HG03045 (cell line): Measurements from ENCODE around the gene TWIST2.

ENCODE experiments used
- ATAC-seq: cut with Tn5 transposase; IDR thresholded peaks from one replicate; pipeline ENCODE4 v1.9.1; 2021; ENCODE audit warnings: mild to moderate bottlenecking, moderate library complexity; ENCODE audit not compliant: unreplicated experiment

TWIST2 gene

GRCh38 chr2:238949710-238950345 lies 101.9 kb downstream of the TWIST2 start:
- ATAC-seq: no peak

DNA sequence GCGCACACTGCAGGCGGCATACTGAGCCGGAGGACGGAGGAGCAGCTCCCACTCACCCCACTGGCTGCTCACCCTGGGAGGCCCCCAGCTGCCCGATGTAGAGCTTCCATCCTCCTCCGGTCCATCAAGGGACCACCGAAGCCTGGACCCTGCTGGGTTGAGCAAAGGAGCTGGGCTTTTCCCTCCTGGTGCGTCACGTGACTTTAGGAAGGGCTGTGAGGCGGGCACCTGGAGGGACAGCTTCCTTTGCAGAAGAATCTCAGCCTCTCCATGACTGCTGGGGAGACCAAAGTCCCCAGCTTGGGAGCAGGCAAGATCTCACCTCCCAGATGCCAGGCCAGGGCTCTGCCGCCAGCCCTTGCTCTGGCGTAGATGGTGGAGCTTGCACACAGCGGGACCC lies 102.7 kb downstream of the TWIST2 start:
- ATAC-seq: no peak

GRCh38 chr2:238952261-238952919 lies 104.5 kb downstream of the TWIST2 start:
- ATAC-seq: no peak

- no peak for ATAC-seq
Observed at GRCh38 chr2:238954841-238955591, 107.1 kb downstream of the TWIST2 start.

- no peak for ATAC-seq
Observed at GRCh38 chr2:238955648-238956531, 108.0 kb downstream of the TWIST2 start.

GRCh38 chr2:238956676-238957075 lies 108.8 kb downstream of the TWIST2 start:
- ATAC-seq: no peak
